Measurements from ENCODE around the gene SMIM41.
"Not testable (repeated sequence)": the region's sequence is repeated elsewhere in the genome, so short reads cannot be mapped to it uniquely, and the experiment has no call there.

Gene SMIM41

DNA sequence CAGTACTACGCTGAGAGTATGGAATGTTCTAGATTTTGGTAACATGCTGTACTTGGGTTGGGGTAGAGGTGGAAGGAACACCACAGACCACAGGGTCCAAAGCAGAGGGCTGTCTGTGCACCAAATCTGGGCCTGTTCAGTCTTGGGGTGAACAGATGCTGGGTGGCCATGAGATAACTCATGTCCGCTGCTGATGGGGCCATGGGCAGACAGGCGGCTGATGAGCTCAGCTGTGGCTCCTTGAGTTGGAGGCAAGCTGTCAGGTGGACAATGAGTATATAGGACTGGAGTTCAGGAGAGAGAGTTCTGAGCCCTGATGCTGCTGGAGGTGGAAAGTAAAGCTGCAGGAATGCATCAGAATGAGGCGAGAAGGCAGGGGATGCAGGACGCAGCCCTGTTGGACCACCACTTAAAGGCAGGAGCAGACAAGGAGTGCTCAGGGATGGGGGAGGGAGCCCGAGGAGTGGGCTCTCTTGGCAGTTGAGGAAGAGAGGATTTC, 6.2 kb downstream of the SMIM41 start:
- DNase-seq = no peak

DNA sequence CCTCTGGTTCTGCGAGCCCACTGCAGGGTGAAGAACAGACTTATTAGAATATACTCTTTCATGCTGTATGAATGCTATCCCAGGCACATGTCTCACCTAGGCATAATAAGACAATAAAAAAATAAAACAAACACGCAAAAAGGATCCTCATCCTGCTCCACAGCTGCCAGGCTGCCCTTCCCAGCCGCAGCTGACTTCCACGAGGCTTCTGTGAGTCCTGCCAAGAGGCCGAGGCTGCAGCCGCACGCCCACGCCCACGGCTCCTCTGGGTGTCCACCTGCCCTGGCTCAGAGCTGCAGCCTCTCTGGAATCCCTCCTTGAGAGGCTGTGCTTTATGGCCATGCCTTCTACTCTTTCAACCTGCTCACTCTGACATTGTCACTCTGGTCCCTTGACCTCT, 6.9 kb downstream of the SMIM41 start:
- DNase-seq = no peak

DNA sequence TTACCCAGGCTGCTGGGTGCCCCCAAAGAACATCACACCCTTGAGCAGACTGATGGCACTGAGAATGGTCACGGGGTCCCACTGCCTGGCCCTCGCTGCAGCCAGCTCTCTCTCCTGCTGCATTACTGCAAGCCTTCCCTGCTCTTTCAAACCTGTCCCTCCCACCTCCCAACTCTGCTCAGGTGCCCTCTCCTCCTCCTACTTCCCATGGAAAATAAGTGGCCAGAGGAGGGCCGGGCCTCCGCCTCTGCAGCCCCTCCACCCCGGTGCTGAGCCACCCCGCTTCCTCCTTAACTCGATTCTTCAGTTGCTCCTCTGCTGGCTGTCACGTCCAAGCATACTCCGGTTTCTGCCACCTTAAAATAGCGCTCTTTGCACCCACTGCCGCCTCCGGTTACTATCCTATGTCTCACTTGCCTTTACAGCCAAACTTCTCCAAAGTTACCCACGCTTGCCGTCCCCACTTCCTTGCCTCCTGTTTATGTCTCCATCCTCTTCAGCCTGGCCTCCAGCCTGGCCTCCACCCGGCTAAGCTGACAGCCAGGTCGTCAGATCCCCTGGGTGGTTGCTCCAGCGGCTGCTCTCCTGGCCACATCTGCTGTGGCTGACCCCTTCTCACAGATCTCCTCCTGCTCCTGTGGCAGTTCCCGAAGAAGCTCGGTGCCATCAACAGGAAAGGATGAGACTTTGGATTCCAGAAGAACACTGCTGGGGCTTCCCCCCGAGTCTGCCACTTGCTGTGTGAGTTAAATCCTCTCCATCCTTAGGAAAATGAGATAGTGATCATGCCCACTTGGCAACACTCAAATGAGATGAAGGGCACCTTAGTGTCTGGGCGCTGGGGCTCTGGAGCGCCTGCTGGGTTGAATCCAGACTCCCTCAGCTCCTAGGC, 7.7 kb downstream of the SMIM41 start:
- no peak for DNase-seq

GRCh38 chr12:52087961-52088820, 8.7 kb downstream of the SMIM41 start:
- DNase-seq = no peak

DNA sequence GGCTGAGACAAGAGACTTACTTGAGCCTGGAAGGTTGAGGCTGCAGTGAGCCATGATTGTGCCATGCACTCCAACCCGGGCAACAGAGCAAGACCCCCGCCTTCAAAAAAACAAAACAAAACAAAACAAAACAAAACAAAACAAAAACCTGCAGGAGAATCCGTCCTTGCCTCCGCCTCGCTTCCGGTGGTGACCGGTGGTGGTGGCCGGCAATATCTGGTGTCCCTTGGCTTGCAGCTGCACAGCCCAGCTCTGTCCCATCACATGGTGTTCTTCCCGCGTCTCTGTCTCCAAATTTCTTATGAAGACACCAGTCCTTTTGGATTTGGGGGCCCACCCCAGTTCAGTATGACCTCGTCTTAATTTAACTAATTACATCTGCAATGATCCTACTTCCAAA, 10.0 kb downstream of the SMIM41 start:
- no peak for DNase-seq

DNA sequence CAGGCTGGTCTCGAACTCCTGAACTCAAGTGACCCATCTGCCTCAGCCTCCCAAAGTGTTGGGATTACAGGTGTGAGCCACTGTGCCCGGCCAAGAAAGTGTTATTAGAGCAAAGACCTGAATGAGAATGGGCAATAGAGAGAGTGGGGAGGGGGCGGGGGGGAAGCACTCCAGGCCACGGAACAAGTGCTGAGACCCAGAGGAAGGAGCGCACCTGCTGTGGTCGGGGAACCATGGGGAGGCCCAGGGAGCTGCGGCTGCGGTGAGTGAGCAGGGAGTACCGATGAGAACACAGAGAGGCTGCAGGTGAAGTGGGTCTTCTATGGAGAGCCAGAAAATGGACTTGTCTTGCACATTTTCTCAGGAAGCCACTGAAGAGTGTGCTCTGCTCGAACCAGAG, 10.8 kb downstream of the SMIM41 start:
- no peak for DNase-seq

GRCh38 chr12:52091061-52091460, 11.6 kb downstream of the SMIM41 start:
- DNase-seq = no peak

GRCh38 chr12:52091869-52092268, 12.4 kb downstream of the SMIM41 start:
- DNase-seq = no peak

DNA sequence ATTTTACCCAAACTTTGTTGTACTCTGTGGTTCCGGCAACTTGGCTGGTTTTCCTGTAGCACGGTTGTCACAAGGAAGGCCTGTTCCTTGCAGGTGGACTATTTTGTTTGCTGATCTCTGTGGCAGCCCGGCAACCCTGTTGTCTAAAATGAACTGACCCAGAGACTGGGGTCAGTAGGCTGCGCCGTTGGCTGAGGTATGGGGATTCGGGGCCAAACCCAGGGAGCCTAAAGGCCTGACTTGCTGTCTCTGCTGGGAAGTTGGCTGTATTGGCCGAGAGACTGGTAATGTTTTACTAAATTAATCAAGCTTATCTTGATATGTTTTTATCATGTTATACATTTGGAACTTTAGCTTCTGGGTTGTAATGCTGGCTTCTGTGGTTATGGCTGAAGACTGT, 13.8 kb downstream of the SMIM41 start:
- no peak for DNase-seq

GRCh38 chr12:52096332-52097044, 17.0 kb downstream of the SMIM41 start:
- DNase-seq = no peak

DNA sequence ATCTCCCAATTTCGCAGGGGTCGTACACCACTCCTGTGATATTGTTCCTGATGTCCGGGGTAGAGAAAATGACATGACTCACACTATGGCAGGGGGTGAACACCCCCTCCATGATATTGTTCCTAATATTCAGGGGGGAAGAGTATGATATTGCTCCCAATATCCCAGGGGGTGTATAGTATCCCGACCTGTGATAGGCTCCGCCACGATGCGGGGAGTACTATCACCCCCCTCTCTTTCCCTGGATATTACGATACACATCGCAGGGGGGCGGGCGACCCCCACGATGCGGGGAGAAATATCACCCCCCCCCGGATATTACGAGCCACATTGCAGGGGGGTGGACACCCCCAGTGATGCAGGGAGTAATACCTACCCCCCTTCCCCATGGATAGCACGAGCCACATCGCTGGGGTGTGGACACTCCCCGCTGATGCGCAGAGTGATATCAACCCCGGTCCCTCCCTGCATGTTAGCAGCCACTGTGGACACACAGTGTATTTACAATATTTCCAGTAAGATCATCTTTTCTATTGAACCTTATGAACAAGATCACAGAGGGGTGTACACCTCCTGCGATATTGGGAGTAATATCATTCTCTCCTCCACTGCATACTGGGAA, 17.7 kb downstream of the SMIM41 start:
- DNase-seq = no peak

GRCh38 chr12:52104431-52105089, 25.1 kb downstream of the SMIM41 start:
- DNase-seq = not testable (repeated sequence)

GRCh38 chr12:52116222-52117125, 37.0 kb downstream of the SMIM41 start:
- DNase-seq = peak; percentile 13

- DNase-seq = not testable (repeated sequence)
Observed at GRCh38 chr12:52117806-52118475, 38.4 kb downstream of the SMIM41 start.

- peak; percentile 9 for DNase-seq
Observed at GRCh38 chr12:52119398-52120254, 40.1 kb downstream of the SMIM41 start.

DNA sequence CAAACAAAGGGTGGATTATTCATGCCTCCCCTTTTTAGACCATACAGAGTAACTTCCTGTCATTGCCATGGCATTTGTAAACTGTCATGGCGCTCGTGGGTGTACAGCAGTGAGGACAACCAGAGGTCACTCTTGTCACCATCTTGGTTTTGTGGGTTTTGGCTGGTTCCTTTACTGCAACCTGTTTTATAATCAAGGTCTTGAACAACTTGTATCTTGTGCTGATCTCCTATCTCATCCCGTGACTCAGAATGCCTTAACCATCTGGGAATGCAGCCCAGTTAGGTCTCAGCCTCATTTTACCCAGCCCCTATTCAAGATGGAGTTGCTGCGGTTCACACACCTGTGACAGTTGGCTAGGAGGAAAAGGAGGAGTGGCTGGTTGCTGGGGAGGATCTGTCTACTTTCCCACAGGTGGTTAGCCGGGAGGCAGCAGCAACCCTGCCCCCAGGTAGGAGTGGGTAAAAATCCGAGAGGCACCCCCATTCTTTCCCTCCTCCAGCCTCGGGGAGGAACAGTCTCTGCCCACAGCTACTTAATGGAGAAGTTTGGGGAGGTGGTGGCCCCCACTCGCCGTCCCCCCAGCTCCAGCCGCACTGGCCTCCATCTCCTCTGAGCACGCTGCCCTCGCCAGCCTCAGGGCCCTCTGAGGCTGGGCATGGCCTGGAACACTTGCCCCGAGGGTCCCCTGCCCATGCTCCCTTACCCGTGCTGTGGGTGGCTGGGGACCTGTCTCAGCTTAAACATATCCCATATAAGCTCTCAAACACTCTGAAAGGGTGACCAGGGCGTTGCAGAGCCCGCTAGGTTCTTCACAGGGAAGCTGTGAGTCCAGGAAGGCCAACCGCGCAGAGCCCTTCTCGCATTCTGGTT, 41.7 kb downstream of the SMIM41 start:
- no peak for DNase-seq

DNA sequence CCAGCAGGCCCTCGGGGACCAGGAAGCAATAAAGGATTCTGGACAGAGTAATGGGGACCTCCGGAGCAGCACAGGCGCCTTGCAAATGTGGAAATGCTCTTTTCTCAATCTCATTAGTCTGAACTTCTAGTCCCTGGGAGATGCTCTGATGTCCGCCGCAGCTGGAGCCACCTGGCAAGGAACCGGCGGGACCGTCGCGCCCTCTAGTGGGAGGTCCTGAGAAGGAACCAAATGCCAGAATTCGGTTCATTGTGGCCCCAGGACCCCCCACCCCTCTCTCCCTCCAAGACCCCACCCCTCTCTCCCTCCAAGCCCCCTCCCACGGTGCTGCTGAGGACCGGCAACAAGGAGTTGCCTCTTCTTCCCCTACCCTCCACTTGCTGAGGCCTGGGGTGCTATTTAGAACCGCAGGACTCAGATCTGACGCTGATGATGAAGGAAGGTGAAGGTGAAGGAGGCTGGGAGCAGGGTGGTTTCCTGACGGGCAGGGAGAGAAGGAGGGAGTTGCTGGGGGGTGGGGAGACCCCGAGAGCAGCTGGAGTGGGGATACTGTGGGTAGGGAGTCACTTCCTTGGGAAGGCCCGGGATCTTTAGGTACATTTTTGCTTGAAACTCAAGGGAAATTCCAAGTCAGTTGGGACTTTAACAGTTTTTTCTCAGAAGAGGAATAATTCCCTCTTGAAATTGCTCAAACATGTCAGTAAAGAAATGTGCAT, 42.5 kb downstream of the SMIM41 start:
- peak; percentile 43 for DNase-seq

GRCh38 chr12:52122540-52122871, 43.0 kb downstream of the SMIM41 start:
- DNase-seq = no peak

All from effector CD8-positive, alpha-beta T cell (primary cell).